K562 (cell line): Measurements from ENCODE around the gene CEACAM20. TPM values are rescaled to one million over a fixed set of nuclear protein-coding genes. Genes with fewer than 3 reads are reported as not detected.

Experiments
- FOXO4 ChIP-seq: fragments of 450-650 bp; formaldehyde crosslinking; IDR thresholded peaks from 2 replicates; pipeline ENCODE4 v1.4.0; 2020; ENCODE audit warnings: mild to moderate bottlenecking, moderate library complexity
- HIVEP1 ChIP-seq: fragments of 250-450 bp; sonication (Bioruptor Pico); IDR thresholded peaks from 2 replicates; pipeline ENCODE4 v1.4.0; 2020; ENCODE audit warnings: mild to moderate bottlenecking
- HOMEZ ChIP-seq: fragments of 250-450 bp; sonication (Bioruptor Pico); IDR thresholded peaks from 2 replicates; pipeline ENCODE4 v1.4.0; 2020; ENCODE audit warnings: mild to moderate bottlenecking, moderate library complexity
- JUNB ChIP-seq: fragments of 450-650 bp; formaldehyde crosslinking; conservative IDR thresholded peaks from 2 replicates; pipeline ENCODE4 v1.4.0; 2020; ENCODE audit warnings: mild to moderate bottlenecking
- KLF6 ChIP-seq: fragments of 250-450 bp; sonication (Bioruptor Pico); IDR thresholded peaks from 2 replicates; pipeline ENCODE4 v1.4.0; 2020; ENCODE audit warnings: mild to moderate bottlenecking, moderate library complexity, borderline replicate concordance
- MECOM ChIP-seq: fragments of 250-450 bp; sonication (Bioruptor Pico); IDR thresholded peaks from 2 replicates; pipeline ENCODE4 v1.8.0; 2022; ENCODE audit warnings: inconsistent platforms
- PTRF ChIP-seq: fragments of 450-650 bp; IDR thresholded peaks from 2 replicates; pipeline ENCODE4 v1.6.1; 2016; ENCODE audit warnings: mild to moderate bottlenecking, missing genetic modification characterization, missing compliant biosample characterization
- PTTG1 ChIP-seq: fragments of 450-650 bp; IDR thresholded peaks from 2 replicates; pipeline ENCODE4 v1.6.1; 2016; ENCODE audit warnings: low read depth, mild to moderate bottlenecking, missing genetic modification characterization, missing compliant biosample characterization
- SRF ChIP-seq, 2 experiments: fragments of 250-450, 450-650 bp in 1 of 2; sonication (Bioruptor Pico) in 1 of 2; sonication (generic) in 1 of 2; formaldehyde crosslinking; IDR thresholded peaks; 2 replicates each; pipeline versions ENCODE4 v1.5.0 to v1.5.1; 2020 to 2022; ENCODE audit warnings: mild to moderate bottlenecking in 1 of 2, missing genetic modification reagents in 1 of 2
- TFE3 ChIP-seq: fragments of 450-650 bp; formaldehyde crosslinking; IDR thresholded peaks from 2 replicates; pipeline ENCODE4 v1.4.0; 2020; ENCODE audit warnings: mild to moderate bottlenecking, mixed read lengths
- ZFP1 ChIP-seq: fragments of 450-650 bp; formaldehyde crosslinking; IDR thresholded peaks from 2 replicates; pipeline ENCODE4 v1.4.0; 2020; ENCODE audit warnings: mild to moderate bottlenecking, mixed read lengths
- ZFP30 ChIP-seq: fragments of 250-450 bp; sonication (Bioruptor Pico); IDR thresholded peaks from 2 replicates; pipeline ENCODE4 v1.8.0; 2022; ENCODE audit warnings: moderate library complexity, mild to moderate bottlenecking, inconsistent platforms, borderline replicate concordance
- ZNF133 ChIP-seq: fragments of 250-450 bp; sonication (Bioruptor Pico); IDR thresholded peaks from 2 replicates; pipeline ENCODE4 v1.4.0; 2020; ENCODE audit warnings: mild to moderate bottlenecking
- ZNF408 ChIP-seq: fragments of 250-450 bp; sonication (Bioruptor Pico); IDR thresholded peaks from 2 replicates; pipeline ENCODE4 v1.4.0; 2020; ENCODE audit warnings: low read depth, mild to moderate bottlenecking, moderate library complexity
- ZNF449 ChIP-seq: fragments of 250-450 bp; sonication (Bioruptor Pico); IDR thresholded peaks from 2 replicates; pipeline ENCODE4 v1.8.0; 2022; ENCODE audit warnings: moderate library complexity, mild to moderate bottlenecking, inconsistent platforms
- ZNF707 ChIP-seq: fragments of 250-450 bp; sonication (Bioruptor Pico); conservative IDR thresholded peaks from 2 replicates; pipeline ENCODE4 v1.8.0; 2022; ENCODE audit warnings: inconsistent platforms, mild to moderate bottlenecking, moderate library complexity
- ZNF79 ChIP-seq: fragments of 250-450 bp; sonication (Bioruptor Pico); IDR thresholded peaks from 2 replicates; pipeline ENCODE4 v1.4.0; 2020; ENCODE audit warnings: low read depth, mild to moderate bottlenecking, moderate library complexity
- polyA plus RNA-seq, 8 experiments: library from polyadenylated mRNA; depleted of rRNA in 4 of 8; stranded (reverse) in 5 of 8; unstranded in 3 of 8; fragments of >200 nt; fragmentation: Nextera tagmentation in 2 of 8; fragmentation: Illumina TruSeq in 1 of 8; extraction: Ambion mirVana in 2 of 8; extraction: Trizol in 1 of 8; gene quantifications; 2 replicates each; pipeline versions ENCODE4 v1.2.1 to v1.2.3, GENCODE V29; 2011 to 2014; ENCODE audit warnings: inconsistent platforms in 1 of 8, missing spikeins in 1 of 8
- total RNA-seq, 7 experiments: library from RNA; depleted of rRNA in 6 of 7; stranded (reverse); fragments of >200 nt in 6 of 7; fragmentation: Illumina TruSeq in 2 of 7; extraction: Trizol in 2 of 7; gene quantifications; 2 replicates each; pipeline versions ENCODE4 v1.2.1 to v1.2.3, GENCODE V29; 2011 to 2021; ENCODE audit warnings: low replicate concordance in 1 of 7

CEACAM20 gene
- total and polyA plus RNA-seq, 9 of the 15 experiments (the other 6 are each of a cell fraction or from before 2014, with no cell fraction given), result not detected

- peak; percentile 63 for TF ChIP-seq PTTG1 (tag)
- peak; percentile 77 for TF ChIP-seq PTRF (tag)
- TF ChIP-seq ZFP1 (CRISPR knock-in tag), result peak; percentile 78
- TF ChIP-seq ZNF79 (CRISPR knock-in tag), result peak; percentile 86
- peak; percentile 97 for TF ChIP-seq ZNF449
- peak; percentile 88 for TF ChIP-seq ZFP30
- TF ChIP-seq TFE3 (CRISPR knock-in tag), result peak; percentile 40
- TF ChIP-seq JUNB (CRISPR knock-in tag), result peak; percentile 54; the same call in 1 of the 2 replicates
- TF ChIP-seq ZNF707 (CRISPR knock-in tag), result peak; percentile 93
- peak; percentile 90 for TF ChIP-seq ZNF133 (CRISPR knock-in tag)
- TF ChIP-seq ZNF408, result peak; percentile 97
- peak; percentile 93 for TF ChIP-seq HOMEZ (CRISPR knock-in tag)
- peak; percentile 46; the same call in 1 of the 2 replicates for TF ChIP-seq KLF6 (CRISPR knock-in tag)
- TF ChIP-seq MECOM (CRISPR knock-in tag), result peak; percentile 42; the same call in 1 of the 2 replicates
- TF ChIP-seq HIVEP1 (CRISPR knock-in tag), result peak; percentile 87; the same call in 1 of the 2 replicates
- peak in 1 of 2 experiments; percentile 83; a peak in 1 of 4 replicates for TF ChIP-seq SRF (CRISPR knock-in tag; IDR thresholded peaks at IDR 0.05)
- peak; percentile 74; the same call in 1 of the 2 replicates for TF ChIP-seq FOXO4
Observed at GRCh38 chr19:44550976-44551375, 21.5 kb upstream of the CEACAM20 start (continued).
